ENCODE measurements around the gene PLD5.

The PLD5 gene

GRCh38 chr1:242197907-242198820 lies 326.3 kb downstream of the PLD5 start:
- no peak overlapping the region for H3K4me3 ChIP-seq (ENCODE audit: low read length)
- no peaks in the 10 kb centered on the region for H3K4me1 ChIP-seq (ENCODE audit: low read length)
- no peaks in the 10 kb centered on the region for H3K9me3 ChIP-seq (replicated peaks; ENCODE audit: insufficient read depth, low read length)
- no peaks in the 10 kb centered on the region for H3K36me3 ChIP-seq (replicated peaks; ENCODE audit: insufficient read depth, low read length)
- no peaks in the 10 kb centered on the region for H4K20me1 ChIP-seq (ENCODE audit: insufficient read depth, low read length)
- H3K4me2 ChIP-seq (ENCODE audit: low read depth, low read length): no peak overlapping the region
- H3K9me2 ChIP-seq (replicated peaks; ENCODE audit: insufficient read depth, low read length): no peaks in the 10 kb centered on the region
- H3K79me2 ChIP-seq (ENCODE audit: low read length): no peaks in the 10 kb centered on the region
- H2AFZ ChIP-seq (ENCODE audit: low read length): no peak overlapping the region
- no peak for DNase-seq
- H3F3A ChIP-seq (ENCODE audit: insufficient read depth, low read length): no peaks in the 10 kb centered on the region
- H3K27me3 ChIP-seq (replicated peaks; ENCODE audit: insufficient read depth, low read length): no peaks in the 10 kb centered on the region
- no peak overlapping the region for H3K27ac ChIP-seq (ENCODE audit: low read length)
- no peak for TF ChIP-seq EZH2 (optimal IDR thresholded peaks at IDR 0.05; ENCODE audit: low read depth, low read length)
- no peak for TF ChIP-seq CTCF (IDR thresholded peaks at IDR 0.05; ENCODE audit: low read length)
- TF ChIP-seq EZH2phosphoT487 (IDR thresholded peaks at IDR 0.05; ENCODE audit: low read length): no peak
- no peak overlapping the region for H3K9ac ChIP-seq (ENCODE audit: low read length)

GRCh38 chr1:242196914-242197313 lies 327.6 kb downstream of the PLD5 start:
- Histone ChIP-seq H3K36me3 (replicated peaks; ENCODE audit: insufficient read depth, low read length) (no peaks in the 10 kb centered on the region), H3K4me2 (ENCODE audit: low read depth, low read length) (no peak overlapping the region), H3K27me3 (replicated peaks; ENCODE audit: insufficient read depth, low read length) (no peaks in the 10 kb centered on the region), H3K9me3 (replicated peaks; ENCODE audit: insufficient read depth, low read length) (no peaks in the 10 kb centered on the region), H3K9me2 (replicated peaks; ENCODE audit: insufficient read depth, low read length) (no peaks in the 10 kb centered on the region), H2AFZ (ENCODE audit: low read length) (no peak overlapping the region), H3K4me1 (ENCODE audit: low read length) (no peaks in the 10 kb centered on the region), H3K4me3 (ENCODE audit: low read length) (no peak overlapping the region), H3K9ac (ENCODE audit: low read length) (no peak overlapping the region), H4K20me1 (ENCODE audit: insufficient read depth, low read length) (no peaks in the 10 kb centered on the region), H3K79me2 (ENCODE audit: low read length) (no peaks in the 10 kb centered on the region), H3K27ac (ENCODE audit: low read length) (no peak overlapping the region), H3F3A (ENCODE audit: insufficient read depth, low read length) (no peaks in the 10 kb centered on the region)
- no peak for DNase-seq
- TF ChIP-seq EZH2phosphoT487 (IDR thresholded peaks at IDR 0.05; ENCODE audit: low read length): no peak
- TF ChIP-seq EZH2 (optimal IDR thresholded peaks at IDR 0.05; ENCODE audit: low read depth, low read length): no peak
- TF ChIP-seq CTCF (IDR thresholded peaks at IDR 0.05; ENCODE audit: low read length): no peak

GRCh38 chr1:242196101-242196500 lies 328.4 kb downstream of the PLD5 start:
- H2AFZ ChIP-seq (ENCODE audit: low read length): no peak overlapping the region
- H4K20me1 ChIP-seq (ENCODE audit: insufficient read depth, low read length): no peaks in the 10 kb centered on the region
- H3K36me3 ChIP-seq (replicated peaks; ENCODE audit: insufficient read depth, low read length): no peaks in the 10 kb centered on the region
- H3K4me2 ChIP-seq (ENCODE audit: low read depth, low read length): no peak overlapping the region
- no peaks in the 10 kb centered on the region for H3K9me2 ChIP-seq (replicated peaks; ENCODE audit: insufficient read depth, low read length)
- no peaks in the 10 kb centered on the region for H3K9me3 ChIP-seq (replicated peaks; ENCODE audit: insufficient read depth, low read length)
- no peaks in the 10 kb centered on the region for H3K27me3 ChIP-seq (replicated peaks; ENCODE audit: insufficient read depth, low read length)
- no peaks in the 10 kb centered on the region for H3F3A ChIP-seq (ENCODE audit: insufficient read depth, low read length)
- H3K4me1 ChIP-seq (ENCODE audit: low read length): no peaks in the 10 kb centered on the region
- H3K9ac ChIP-seq (ENCODE audit: low read length): no peak overlapping the region
- no peaks in the 10 kb centered on the region for H3K79me2 ChIP-seq (ENCODE audit: low read length)
- TF ChIP-seq CTCF (IDR thresholded peaks at IDR 0.05; ENCODE audit: low read length) (no peak), EZH2 (optimal IDR thresholded peaks at IDR 0.05; ENCODE audit: low read depth, low read length) (no peak), EZH2phosphoT487 (IDR thresholded peaks at IDR 0.05; ENCODE audit: low read length) (no peak)
- no peak overlapping the region for H3K4me3 ChIP-seq (ENCODE audit: low read length)
- H3K27ac ChIP-seq (ENCODE audit: low read length): no peak overlapping the region
- no peak for DNase-seq

All from MM.1S (cell line).